Glomerular endothelial cell (primary cell): ENCODE results near the gene JAKMIP1. TPM values are rescaled to one million over a fixed set of nuclear protein-coding genes. Genes with fewer than 3 reads are reported as not detected.
"Not testable (repeated sequence)": the region's sequence is repeated elsewhere in the genome, so short reads cannot be mapped to it uniquely, and the experiment has no call there.

Experiments
- DNase-seq: peaks from one replicate; pipeline ENCODE4 v3.0.0-alpha.2; 2011; ENCODE audit warnings: low read depth, low spot score; ENCODE audit errors: extremely low read depth
- total RNA-seq: library from RNA; depleted of rRNA; stranded (reverse); fragments of >200 nt; gene quantifications from 2 replicates; pipeline ENCODE4 v1.2.3, GENCODE V29; 2015

The JAKMIP1 gene
- total RNA-seq, 1 donor from 2014 or later, result not detected

DNA sequence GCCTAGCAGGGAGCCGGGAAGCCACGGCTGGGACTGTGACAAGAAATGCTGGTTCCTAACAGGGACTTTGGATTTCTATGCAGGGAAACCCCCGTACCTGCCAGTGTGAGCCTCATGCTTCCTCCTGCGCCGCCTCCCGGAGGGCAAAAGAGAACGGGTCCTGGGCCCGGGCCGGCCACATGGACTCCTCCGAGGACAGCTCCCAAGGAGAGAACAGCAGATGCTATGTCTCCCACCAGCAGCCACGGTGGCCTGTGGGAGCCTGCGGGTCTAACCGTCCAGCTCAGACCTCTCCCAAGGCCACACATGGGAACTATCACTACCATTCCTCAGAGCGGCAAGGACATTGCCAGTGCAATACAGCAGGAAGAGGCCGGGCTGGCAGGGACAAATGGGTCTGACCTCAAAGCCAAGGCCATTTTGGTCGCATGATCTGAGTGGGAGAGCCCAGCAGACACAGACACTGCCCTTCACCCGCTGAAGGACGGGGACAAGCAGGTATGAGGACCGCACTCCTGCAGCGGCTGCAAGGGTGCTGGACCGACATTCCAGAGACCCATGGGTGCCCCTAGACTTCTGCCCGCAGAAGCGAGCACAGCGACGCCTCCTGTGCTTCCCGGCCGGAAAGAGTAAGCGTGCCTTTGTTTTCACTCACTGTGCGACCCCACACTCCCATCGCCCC lies 177.6 kb downstream of the JAKMIP1 start:
- DNase-seq, result no peak

GRCh38 chr4:6021831-6022606 lies 178.3 kb downstream of the JAKMIP1 start:
- no peak for DNase-seq

GRCh38 chr4:6020613-6021012 lies 179.7 kb downstream of the JAKMIP1 start:
- DNase-seq, result no peak

GRCh38 chr4:6019316-6020263 lies 180.8 kb downstream of the JAKMIP1 start:
- DNase-seq, result peak; percentile 16

DNA sequence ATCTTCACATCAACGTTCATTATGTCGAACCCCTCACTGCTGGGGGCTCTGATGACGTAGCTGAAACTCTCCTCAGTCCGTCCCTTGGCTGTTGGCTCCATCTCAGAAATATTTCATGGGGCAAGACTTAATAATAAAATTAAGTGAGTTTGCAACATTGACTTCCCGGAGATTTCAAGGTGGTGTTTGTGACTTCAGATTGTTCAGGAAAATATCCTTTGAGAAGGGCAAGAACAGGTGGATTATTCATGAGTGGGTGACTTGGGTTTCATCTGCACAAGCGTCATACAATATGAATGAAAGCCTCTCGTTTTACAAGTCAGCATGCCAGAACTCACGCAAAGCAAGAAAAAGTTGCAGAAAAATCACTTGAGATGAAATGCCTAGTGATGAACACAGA lies 182.0 kb downstream of the JAKMIP1 start, which contains the start of gene C4orf50:
Gene C4orf50 (minus strand): TSS at position 101 of the 400 bp plus-strand sequence.
- DNase-seq, result no peak

GRCh38 chr4:6017800-6018199 lies 182.5 kb downstream of the JAKMIP1 start:
- DNase-seq, result no peak

DNA sequence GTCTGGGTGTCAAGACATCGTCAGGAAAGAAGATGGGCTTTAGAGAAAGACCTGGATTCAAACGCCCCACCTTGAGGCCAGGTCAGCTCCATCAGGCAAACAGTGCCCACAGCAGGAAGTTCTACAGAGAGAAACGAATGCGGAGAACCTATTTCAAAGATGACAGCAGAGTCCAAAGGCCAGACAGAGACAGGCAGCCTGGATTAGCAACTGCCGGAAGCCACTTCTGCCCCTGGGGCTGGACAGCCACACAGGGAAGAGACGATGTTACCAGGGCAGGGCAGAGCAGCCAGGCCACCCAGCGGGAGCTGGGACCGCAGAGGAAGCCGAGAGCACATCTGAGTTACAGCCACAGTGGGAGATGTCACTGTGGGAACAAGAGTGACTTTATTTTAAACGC lies 183.3 kb downstream of the JAKMIP1 start:
- DNase-seq, result no peak

DNA sequence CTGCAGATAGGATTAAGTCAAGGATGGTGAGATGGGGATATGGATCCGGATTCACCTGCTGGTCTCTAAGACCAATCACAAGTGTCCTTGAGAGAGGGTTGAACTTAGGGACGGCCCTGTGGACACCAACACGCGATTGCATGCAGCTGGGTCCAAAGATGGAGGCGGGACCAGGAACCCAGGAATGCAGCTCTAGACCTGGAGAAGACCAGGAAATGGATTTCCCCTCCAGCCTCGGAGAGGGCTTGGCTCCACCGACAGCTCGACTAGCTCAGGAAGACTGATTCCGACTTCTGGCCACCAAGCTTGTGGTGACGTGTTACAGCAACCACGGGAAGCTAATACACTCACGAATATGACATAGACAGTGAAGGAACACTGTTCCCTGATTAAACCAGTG lies 186.8 kb downstream of the JAKMIP1 start:
- no peak for DNase-seq

GRCh38 chr4:6012200-6012599 lies 188.1 kb downstream of the JAKMIP1 start:
- DNase-seq, result no peak

DNA sequence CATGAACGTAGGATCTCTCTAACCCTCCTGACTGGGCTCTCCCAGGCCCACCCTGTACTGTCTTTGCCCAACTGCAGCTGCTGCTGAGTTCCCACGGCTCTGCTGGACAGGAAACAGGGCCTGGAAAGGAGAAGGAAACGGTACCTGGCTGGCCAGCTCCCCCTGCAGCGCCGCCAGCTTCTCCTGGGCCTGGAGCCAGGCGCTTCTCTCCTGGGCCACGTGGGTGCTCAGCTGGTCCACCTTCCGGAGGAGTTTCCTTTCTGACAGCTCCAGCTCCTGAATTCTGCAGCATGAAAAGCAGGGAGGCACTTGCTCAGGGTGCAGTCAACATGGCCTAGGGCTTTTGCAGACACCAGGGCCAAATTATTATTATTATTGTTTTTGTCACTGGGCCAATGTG lies 188.7 kb downstream of the JAKMIP1 start:
- DNase-seq, result no peak

DNA sequence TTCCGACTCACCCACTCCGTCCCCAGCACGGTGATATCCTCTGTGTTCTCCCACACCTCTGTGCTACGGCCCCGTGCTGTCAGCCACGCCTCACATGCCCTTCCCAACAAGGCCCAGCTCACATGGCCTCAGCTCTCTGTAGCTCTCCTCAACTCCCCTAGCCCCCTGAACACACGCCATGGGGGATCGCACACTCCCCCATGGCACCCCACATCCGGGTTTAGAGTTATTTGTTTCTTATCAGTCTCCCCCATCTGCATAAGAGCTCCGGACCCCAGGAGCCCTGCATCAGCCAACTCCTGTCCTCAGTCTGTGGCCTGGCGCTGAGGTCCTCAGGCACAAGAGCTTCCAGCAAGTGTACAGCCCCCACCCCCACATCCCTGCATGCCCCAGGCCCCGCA lies 189.1 kb downstream of the JAKMIP1 start:
- DNase-seq, result no peak

DNA sequence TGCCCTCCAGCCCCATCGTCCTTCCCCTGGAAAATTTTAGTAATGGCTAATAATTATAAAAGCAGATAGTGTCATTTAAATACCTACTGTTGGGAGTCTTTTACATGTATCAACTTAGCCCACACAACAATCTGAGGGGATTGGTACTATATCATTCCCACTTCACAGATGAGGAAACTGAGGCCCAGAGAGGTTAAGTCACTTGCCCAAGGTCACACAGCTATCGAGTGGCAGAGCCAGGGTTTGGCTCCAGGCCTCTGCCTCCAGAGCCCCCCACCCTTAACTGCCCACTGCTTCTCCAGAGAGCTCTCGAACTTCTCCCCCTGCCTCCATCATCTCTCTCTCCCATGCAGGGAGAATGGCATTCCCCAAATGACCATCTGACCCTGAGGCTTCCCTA lies 189.6 kb downstream of the JAKMIP1 start:
- DNase-seq, result no peak

- no peak for DNase-seq
These were observed 190.9 kb downstream of the JAKMIP1 start for GRCh38 chr4:6009452-6009851.

GRCh38 chr4:6008766-6009385 lies 191.5 kb downstream of the JAKMIP1 start:
- no peak for DNase-seq

DNA sequence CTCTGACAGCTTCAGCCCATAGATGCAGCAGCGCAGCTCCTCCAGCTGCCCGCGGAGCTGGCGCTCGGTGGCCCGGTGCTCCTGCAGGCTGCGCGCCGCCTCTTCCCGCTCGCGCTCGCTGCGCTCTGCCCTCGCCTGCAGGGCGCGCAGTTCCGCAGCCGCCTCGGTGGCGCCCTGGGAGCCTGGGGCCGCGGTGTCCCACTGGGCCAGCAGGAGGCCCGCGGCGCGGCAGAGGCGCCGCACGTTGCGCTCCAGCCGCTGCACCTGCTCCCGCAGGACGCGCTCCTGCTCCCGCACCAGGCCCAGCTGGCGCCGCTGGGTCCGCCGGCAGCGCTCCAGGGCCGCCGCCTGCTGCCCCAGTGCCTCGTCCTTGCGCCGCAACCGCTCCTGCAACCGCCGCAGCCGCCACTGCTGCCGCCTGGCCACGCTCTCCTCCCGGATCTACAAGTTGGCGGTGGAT lies 192.2 kb downstream of the JAKMIP1 start:
- DNase-seq, result no peak

- DNase-seq, result no peak
These were observed 195.2 kb downstream of the JAKMIP1 start for GRCh38 chr4:6005175-6005574.

DNA sequence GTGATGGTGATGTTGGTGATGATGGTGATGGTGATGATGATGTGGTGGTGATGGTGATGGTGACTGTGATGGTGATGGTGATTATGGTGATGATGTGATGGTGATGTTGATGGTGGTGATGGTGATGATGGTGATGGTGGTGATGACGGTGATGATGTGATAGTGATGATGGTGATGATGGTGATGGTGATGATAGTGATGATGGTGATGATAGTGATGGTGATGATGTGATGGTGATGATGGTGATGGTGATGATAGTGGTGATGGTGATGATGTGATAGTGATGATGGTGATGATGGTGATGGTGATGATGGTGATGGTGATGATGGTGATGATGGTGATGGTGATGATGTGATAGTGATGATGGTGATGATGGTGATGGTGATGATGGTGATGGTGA lies 196.9 kb downstream of the JAKMIP1 start:
- DNase-seq, result not testable (repeated sequence)

DNA sequence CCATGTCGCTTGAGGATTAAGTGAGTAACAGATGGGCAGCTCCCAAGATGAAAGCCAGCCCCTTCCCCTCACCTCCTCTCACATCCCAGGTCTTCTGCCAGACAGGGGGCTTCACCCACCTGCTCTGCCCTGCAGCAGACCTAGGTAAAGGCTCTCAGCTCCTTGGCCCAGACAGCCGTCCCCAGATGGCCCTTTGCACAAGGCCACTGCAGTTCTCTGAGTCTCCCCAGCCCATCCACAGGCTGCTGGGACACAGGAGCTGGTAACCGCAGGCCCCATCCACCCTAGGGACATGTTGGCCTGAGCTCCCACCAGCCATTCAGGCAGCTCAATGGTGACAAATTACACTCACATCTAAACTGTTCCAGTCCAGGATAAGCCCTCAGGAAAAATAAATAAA lies 197.4 kb downstream of the JAKMIP1 start:
- DNase-seq, result no peak

DNA sequence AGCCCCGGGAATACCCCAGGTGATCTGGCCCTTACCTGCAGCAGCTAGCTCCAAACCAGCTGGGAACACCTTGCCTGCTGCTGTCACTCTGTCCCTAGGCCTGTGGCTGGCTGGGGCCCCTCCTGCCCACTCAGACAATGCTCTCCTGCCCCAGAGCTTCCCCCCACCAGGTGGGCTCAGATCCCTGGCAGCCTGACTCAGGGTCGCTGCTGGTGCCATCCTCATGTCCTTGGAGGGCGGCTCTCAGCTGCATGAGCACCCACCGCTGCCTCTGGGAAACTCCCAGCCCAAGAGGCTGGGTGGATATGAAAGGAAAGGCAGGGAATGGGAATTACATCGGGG lies 197.9 kb downstream of the JAKMIP1 start:
- no peak for DNase-seq

GRCh38 chr4:6001680-6002491 lies 198.5 kb downstream of the JAKMIP1 start:
- no peak for DNase-seq
